Measurements from ENCODE around the gene GRIP1.

The GRIP1 gene

GRCh38 chr12:66644151-66644550 lies 34.7 kb downstream of the GRIP1 start:
- no peak for DNase-seq

- no peak for DNase-seq
Observed at GRCh38 chr12:66640691-66641460, 38.0 kb downstream of the GRIP1 start.

GRCh38 chr12:66638666-66639065 lies 40.2 kb downstream of the GRIP1 start:
- no peak for DNase-seq

- no peak for DNase-seq
Observed at GRCh38 chr12:66637699-66638301, 41.1 kb downstream of the GRIP1 start.

GRCh38 chr12:66636771-66637170 lies 42.1 kb downstream of the GRIP1 start:
- no peak for DNase-seq

- DNase-seq: no peak
Observed at GRCh38 chr12:66633676-66634075, 45.2 kb downstream of the GRIP1 start.

- DNase-seq: no peak
Observed at GRCh38 chr12:66629138-66629870, 49.6 kb downstream of the GRIP1 start.

- no peak for DNase-seq
Observed at GRCh38 chr12:66627988-66628317, 50.9 kb downstream of the GRIP1 start.

GRCh38 chr12:66627270-66627987 lies 51.4 kb downstream of the GRIP1 start:
- no peak for DNase-seq

- no peak for DNase-seq
Observed at GRCh38 chr12:66624806-66625205, 54.1 kb downstream of the GRIP1 start.

GRCh38 chr12:66623455-66623854 lies 55.4 kb downstream of the GRIP1 start:
- no peak for DNase-seq

GRCh38 chr12:66620688-66621087 lies 58.2 kb downstream of the GRIP1 start:
- DNase-seq: no peak

- no peak for DNase-seq
Observed at GRCh38 chr12:66620026-66620425, 58.9 kb downstream of the GRIP1 start.

GRCh38 chr12:66617991-66618390 lies 60.9 kb downstream of the GRIP1 start:
- no peak for DNase-seq

- DNase-seq: no peak
Observed at GRCh38 chr12:66612090-66612775, 66.6 kb downstream of the GRIP1 start.

- no peak for DNase-seq
Observed at GRCh38 chr12:66607147-66607546, 71.7 kb downstream of the GRIP1 start.

- DNase-seq: no peak
Observed at GRCh38 chr12:66605293-66605692, 73.6 kb downstream of the GRIP1 start.

- DNase-seq: no peak
Observed at GRCh38 chr12:66603981-66604479, 74.8 kb downstream of the GRIP1 start.

- DNase-seq: no peak
Observed at GRCh38 chr12:66603461-66603860, 75.4 kb downstream of the GRIP1 start.

- DNase-seq: no peak
Observed at GRCh38 chr12:66602483-66603143, 76.3 kb downstream of the GRIP1 start.

GRCh38 chr12:66600903-66601302 lies 78.0 kb downstream of the GRIP1 start:
- no peak for DNase-seq

- DNase-seq: no peak
Observed at GRCh38 chr12:66599816-66600215, 79.1 kb downstream of the GRIP1 start.

Measured in left hindlimb (tissue), 1 donor.